Uterus (tissue), 2 donors: ENCODE measurements around the gene HIGD1A.

Experiments
- POLR2A ChIP-seq, 2 donors: fragments of 450-650 bp; IDR thresholded peaks; one replicate each; pipeline ENCODE4 v1.6.1; 2016; ENCODE audit warnings: antibody characterized with exemption in 2 of 2, mild to moderate bottlenecking in 1 of 2, moderate library complexity in 1 of 2
- TF ChIP-seq, protein P1 (sequence below), 4 experiments: fragments of 200-600 bp in 2 of 4; fragments of 450-650 bp in 2 of 4; sonication (generic) in 2 of 4; IDR thresholded peaks; one replicate each; pipeline ENCODE4 v1.5.1; 2016 to 2019; ENCODE audit warnings: antibody characterized with exemption in 4 of 4, mild to moderate bottlenecking in 2 of 4, moderate library complexity in 1 of 4

DNA sequence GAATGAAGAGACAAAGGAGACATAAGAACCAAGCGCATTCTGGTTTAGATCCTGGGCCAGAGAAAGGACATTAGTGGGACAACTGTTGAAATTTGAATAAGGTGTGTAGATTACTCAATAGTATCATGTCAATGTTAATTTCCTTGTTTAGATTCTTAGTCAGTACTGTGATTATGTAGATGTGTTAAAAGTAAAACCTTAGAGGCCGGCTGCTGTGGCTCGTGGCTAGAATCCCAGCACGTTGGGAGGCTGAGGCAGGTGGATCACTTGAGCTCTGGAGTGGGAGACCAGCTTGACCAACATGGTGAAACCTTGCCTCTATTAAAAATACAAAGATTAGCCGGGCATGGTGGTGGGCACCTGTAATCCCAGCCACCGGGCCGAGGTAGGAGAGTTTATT lies 44.7 kb upstream of the HIGD1A start:
- TF ChIP-seq, protein P1, sequence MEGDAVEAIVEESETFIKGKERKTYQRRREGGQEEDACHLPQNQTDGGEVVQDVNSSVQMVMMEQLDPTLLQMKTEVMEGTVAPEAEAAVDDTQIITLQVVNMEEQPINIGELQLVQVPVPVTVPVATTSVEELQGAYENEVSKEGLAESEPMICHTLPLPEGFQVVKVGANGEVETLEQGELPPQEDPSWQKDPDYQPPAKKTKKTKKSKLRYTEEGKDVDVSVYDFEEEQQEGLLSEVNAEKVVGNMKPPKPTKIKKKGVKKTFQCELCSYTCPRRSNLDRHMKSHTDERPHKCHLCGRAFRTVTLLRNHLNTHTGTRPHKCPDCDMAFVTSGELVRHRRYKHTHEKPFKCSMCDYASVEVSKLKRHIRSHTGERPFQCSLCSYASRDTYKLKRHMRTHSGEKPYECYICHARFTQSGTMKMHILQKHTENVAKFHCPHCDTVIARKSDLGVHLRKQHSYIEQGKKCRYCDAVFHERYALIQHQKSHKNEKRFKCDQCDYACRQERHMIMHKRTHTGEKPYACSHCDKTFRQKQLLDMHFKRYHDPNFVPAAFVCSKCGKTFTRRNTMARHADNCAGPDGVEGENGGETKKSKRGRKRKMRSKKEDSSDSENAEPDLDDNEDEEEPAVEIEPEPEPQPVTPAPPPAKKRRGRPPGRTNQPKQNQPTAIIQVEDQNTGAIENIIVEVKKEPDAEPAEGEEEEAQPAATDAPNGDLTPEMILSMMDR (IDR thresholded peaks at IDR 0.05), result no peak
- no peak for TF ChIP-seq POLR2A (IDR thresholded peaks at IDR 0.05)
